DLD1 (cell line): ENCODE measurements around the gene PIK3R3.
"Not testable (repeated sequence)": the region's sequence is repeated elsewhere in the genome, so short reads cannot be mapped to it uniquely, and the experiment has no call there.

Source experiments
- in situ Hi-C: cut with HindIII; loops from 2 replicates; pipeline ENCODE4 v1.10.0; 2017; ENCODE audit warnings: low sequenced_read_pairs

PIK3R3 gene

DNA sequence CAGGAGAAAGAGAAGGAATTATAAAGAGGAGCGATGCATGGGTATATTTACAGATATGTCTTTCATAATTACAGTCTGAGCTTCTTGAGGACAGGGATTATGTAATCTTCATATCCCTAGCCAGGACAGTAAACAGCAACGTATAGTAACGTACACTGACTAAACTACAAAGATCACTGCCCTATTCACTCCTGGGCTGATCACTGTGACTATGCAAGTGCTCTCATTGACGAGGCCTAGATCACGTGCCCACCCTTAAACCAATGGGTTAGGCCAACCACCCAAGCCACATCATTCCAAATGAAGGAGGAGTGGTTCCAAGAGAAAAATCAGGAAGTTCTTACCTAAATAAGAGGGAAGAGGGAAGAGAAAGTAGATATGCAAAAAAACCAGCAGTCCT, 18.5 kb downstream of the PIK3R3 start:
- in situ Hi-C loops = no loop called here

- in situ Hi-C loops = no loop called here
These were observed 20.3 kb downstream of the PIK3R3 start for GRCh38 chr1:46112108-46112507.

GRCh38 chr1:46110521-46110920, 21.9 kb downstream of the PIK3R3 start:
- in situ Hi-C loops = no loop called here

GRCh38 chr1:46102769-46103476, 29.5 kb downstream of the PIK3R3 start:
- in situ Hi-C loops = no loop called here

DNA sequence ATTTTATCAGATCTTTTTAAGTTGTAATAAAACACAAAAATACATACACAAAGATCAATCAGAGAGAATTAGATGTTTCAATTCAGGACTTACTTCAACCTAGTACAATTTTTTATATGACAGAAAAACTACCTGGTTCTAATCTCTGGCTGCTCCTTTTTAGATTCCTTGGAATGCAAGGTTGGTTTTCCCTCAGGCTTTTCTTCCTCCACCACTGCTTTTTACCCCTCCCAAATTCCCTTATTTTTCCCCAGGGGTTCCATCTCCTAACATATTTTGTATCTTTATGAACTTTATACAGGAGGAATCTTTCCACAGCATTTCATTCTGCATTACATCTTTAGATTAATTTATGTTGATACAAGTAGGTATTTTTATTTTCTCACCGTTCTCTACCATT, 33.2 kb downstream of the PIK3R3 start:
- in situ Hi-C loops = no loop called here

GRCh38 chr1:46098027-46098712, 34.3 kb downstream of the PIK3R3 start:
- in situ Hi-C loops = no loop called here

DNA sequence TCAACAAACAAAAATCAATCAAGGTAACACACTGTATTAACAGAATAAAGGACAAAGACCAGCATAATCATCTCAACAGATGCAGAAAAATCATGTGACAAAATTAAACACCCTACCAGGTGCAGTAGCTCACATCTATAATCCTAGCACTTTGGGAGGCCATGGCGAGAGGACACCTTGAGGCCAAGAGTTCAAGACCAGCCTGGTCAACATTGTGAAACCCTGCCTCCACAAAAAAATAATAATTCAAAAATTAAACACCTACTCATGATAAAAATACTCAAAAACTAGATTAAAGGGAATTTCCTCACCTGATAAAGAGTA, 35.3 kb downstream of the PIK3R3 start:
- in situ Hi-C loops = no loop called here

DNA sequence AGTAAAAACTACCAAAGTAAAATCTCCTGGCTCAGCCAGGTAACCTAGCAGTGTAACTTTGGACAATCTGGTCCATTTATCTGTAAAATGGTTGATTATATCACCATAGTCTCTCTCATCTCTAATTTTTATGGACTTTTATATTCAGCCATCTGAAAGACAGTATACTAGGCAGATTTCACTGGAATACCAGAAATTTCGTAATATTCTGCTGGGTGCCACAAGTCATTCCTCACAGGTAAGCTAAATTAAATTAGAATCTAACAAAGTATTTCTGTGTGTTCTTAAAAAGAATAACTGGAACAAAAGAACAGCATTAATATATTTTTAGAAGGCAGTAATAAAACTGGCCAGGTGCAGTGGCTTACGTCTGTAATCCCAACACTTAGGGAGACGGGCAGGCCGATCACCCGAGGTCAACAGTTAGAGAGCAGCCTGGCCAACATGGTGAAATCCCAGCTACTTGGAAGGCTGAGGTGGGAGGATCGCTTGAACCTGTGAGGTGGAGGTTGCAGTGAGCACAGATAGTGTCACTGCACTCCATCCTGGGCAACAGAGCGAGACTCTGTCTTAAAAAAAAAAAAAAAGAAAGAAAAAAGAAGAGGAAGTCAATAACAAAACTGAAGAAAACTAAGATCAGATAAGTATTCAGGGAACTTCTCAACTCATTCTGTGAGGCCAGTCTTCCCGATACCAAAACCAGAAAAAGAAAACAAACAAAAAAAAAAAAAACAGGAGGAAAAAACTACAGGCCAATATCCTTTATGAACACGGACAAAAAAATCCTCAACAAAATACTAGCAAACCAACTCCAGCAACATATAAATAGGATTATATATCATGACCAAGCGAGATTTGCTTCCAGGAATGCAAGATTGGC, 35.9 kb downstream of the PIK3R3 start:
- in situ Hi-C loops = no loop called here

DNA sequence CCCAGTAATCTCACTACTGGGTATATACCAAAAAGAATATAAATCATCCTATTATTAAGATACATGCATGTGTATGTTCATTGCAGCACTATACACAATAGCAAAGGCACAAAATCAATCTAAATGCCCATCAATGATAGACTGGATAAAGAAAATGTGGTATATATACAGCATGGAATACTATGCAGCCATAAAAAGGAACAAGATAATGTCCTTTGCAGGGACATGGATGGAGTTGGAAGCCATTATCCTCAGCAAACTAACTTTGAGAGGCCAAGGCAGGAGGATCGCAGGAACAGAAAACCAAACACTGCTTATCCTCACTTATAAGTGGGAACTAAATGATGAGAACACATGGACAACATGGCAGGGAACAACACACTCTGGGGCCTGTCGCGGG, 37.3 kb downstream of the PIK3R3 start:
- in situ Hi-C loops = not testable (repeated sequence)

- in situ Hi-C loops = no loop called here
These were observed 37.9 kb downstream of the PIK3R3 start for GRCh38 chr1:46094471-46095005.

DNA sequence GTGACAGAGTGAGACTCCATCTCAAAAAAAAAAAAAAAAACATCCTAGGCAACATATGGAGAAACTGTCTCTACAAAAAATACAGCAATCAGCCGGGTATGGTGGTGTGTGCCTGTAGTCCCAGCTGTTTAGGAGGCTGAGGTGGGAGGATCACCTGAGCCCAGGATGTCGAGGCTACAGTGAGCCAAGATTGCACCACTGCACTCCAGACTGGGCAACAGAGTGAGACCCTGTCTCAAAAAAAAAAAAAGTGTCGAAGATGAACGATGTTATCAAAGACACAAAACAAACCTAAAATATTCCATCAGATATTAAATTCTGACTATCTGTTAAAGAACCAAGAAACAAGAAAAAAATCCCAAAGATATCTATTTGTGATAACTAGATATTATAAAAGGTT, 38.6 kb downstream of the PIK3R3 start:
- in situ Hi-C loops = not testable (repeated sequence)

- in situ Hi-C loops = no loop called here
These were observed 44.5 kb downstream of the PIK3R3 start for GRCh38 chr1:46087891-46088290.

- in situ Hi-C loops = no loop called here
These were observed 45.9 kb downstream of the PIK3R3 start for GRCh38 chr1:46086576-46086975.

GRCh38 chr1:46084553-46085451, 47.6 kb downstream of the PIK3R3 start:
- in situ Hi-C loops = no loop called here

GRCh38 chr1:46083579-46083978, 48.9 kb downstream of the PIK3R3 start:
- in situ Hi-C loops = no loop called here

- in situ Hi-C loops = no loop called here
These were observed 50.8 kb downstream of the PIK3R3 start for GRCh38 chr1:46081619-46082018.

- in situ Hi-C loops = no loop called here
These were observed 51.2 kb downstream of the PIK3R3 start for GRCh38 chr1:46081206-46081605.

GRCh38 chr1:46080257-46080656, 52.2 kb downstream of the PIK3R3 start:
- in situ Hi-C loops = no loop called here

DNA sequence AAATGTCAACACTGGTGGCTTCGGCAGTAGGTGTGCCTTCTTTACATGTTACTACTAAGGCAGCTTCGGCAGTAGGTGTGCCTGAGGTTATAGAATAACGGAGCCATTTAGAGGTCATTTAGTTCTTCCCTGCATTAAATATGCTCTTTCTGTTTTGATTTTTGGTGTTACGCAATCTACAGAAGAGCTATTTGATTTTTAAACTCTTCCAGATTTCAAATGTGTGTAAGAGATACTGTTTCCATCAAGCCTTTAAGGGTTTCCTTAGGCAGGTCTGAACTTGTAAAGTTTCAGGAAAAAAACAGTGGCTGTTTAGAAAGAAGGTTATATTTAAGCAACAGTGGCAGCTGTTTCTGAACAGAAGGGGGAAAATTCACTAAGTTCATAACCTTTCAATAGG, 54.8 kb downstream of the PIK3R3 start:
- in situ Hi-C loops = no loop called here

DNA sequence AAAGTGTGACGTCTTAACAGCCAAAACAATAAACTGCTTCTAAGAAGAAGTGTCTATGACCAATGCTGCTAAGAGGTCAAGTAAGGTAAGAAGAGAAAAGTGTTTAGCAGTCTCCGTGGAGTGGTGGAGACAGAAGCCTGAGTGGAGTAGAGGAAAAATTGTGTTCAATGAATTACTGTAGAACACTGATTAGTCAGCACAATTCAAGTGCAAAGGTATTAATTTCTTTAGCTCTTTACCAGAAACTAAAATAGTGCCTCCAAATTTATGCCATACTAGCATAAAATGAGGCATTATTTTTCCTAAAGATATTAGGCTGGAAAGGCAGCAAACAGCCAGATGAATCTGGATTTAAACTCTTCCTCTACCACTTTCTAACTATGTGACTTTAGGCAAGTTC, 56.1 kb downstream of the PIK3R3 start:
- in situ Hi-C loops = no loop called here

GRCh38 chr1:46072975-46073374, 59.5 kb downstream of the PIK3R3 start:
- in situ Hi-C loops = no loop called here
